Astrocyte (in vitro differentiated cells and primary cell): Measurements from ENCODE around the gene PCSK1. TPM values are rescaled to one million over a fixed set of nuclear protein-coding genes. Genes with fewer than 3 reads are reported as not detected.

Experiments used
- DNase-seq: peaks from one replicate; pipeline ENCODE4 v3.0.0-alpha.2; 2010; ENCODE audit warnings: low read depth
- FAIRE-seq: peaks from 2 replicates; lab custom pipeline; 2011; peaks lifted over from hg19 to GRCh38; lab: Jason Lieb, UNC
- H2AFZ ChIP-seq: 2 replicates; pipeline ENCODE4 v1.6.0; 2012; ENCODE audit warnings: low read depth, low read length, inconsistent platforms
- H3K27ac ChIP-seq: 2 replicates; pipeline ENCODE4 v1.5.1; 2011; ENCODE audit warnings: low read depth, low read length, inconsistent platforms
- H3K27me3 ChIP-seq: 2 replicates; pipeline ENCODE4 v1.6.0; 2011; ENCODE audit warnings: low read length, inconsistent platforms; ENCODE audit not compliant: insufficient read depth
- H3K36me3 ChIP-seq: 2 replicates; pipeline ENCODE4 v1.5.1; 2011; ENCODE audit warnings: low read length, inconsistent platforms; ENCODE audit not compliant: insufficient read depth
- H3K4me1 ChIP-seq: 2 replicates; pipeline ENCODE4 v1.5.1; 2011; ENCODE audit warnings: low read length, inconsistent platforms; ENCODE audit not compliant: insufficient read depth
- H3K4me2 ChIP-seq: 2 replicates; pipeline ENCODE4 v1.6.0; 2012; ENCODE audit warnings: low read length, inconsistent platforms
- H3K4me3 ChIP-seq: 2 replicates; pipeline ENCODE4 v1.5.1; 2011; ENCODE audit warnings: low read depth, mild to moderate bottlenecking, low read length, inconsistent platforms; ENCODE audit not compliant: insufficient read depth
- H3K79me2 ChIP-seq: 2 replicates; pipeline ENCODE4 v1.6.0; 2012; ENCODE audit warnings: mild to moderate bottlenecking, low read length, inconsistent platforms; ENCODE audit not compliant: insufficient read depth
- H3K9ac ChIP-seq: 2 replicates; pipeline ENCODE4 v1.6.0; 2012; ENCODE audit warnings: mild to moderate bottlenecking, low read length, inconsistent platforms
- H3K9me3 ChIP-seq: 2 replicates; pipeline ENCODE4 v1.5.1; 2012; ENCODE audit warnings: low read depth, mild to moderate bottlenecking, low read length, inconsistent platforms; ENCODE audit not compliant: insufficient read depth
- H4K20me1 ChIP-seq: 2 replicates; pipeline ENCODE4 v1.6.0; 2012; ENCODE audit warnings: low read length, inconsistent platforms; ENCODE audit not compliant: insufficient read depth
- H3K27ac Mint-ChIP-seq: one replicate; pipeline ENCODE4 v1.8.0; 2021; ENCODE audit warnings: mild to moderate bottlenecking, mixed read lengths; ENCODE audit not compliant: unreplicated experiment
- H3K27me3 Mint-ChIP-seq: one replicate; pipeline ENCODE4 v1.8.0; 2021; ENCODE audit warnings: low read depth, mixed read lengths; ENCODE audit not compliant: unreplicated experiment
- H3K36me3 Mint-ChIP-seq: one replicate; pipeline ENCODE4 v1.8.0; 2021; ENCODE audit warnings: low read depth, mixed read lengths; ENCODE audit not compliant: unreplicated experiment
- H3K4me1 Mint-ChIP-seq: one replicate; pipeline ENCODE4 v1.8.0; 2021; ENCODE audit warnings: low read depth, mixed read lengths; ENCODE audit not compliant: unreplicated experiment
- H3K4me3 Mint-ChIP-seq: one replicate; pipeline ENCODE4 v1.8.0; 2021; ENCODE audit warnings: mild to moderate bottlenecking, moderate library complexity, mixed read lengths; ENCODE audit not compliant: unreplicated experiment
- H3K9me3 Mint-ChIP-seq: one replicate; pipeline ENCODE4 v1.8.0; 2021; ENCODE audit warnings: mild to moderate bottlenecking, mixed read lengths; ENCODE audit not compliant: unreplicated experiment
- CTCF ChIP-seq: IDR thresholded peaks from 2 replicates; pipeline ENCODE4 v1.5.1; 2011; ENCODE audit warnings: low read depth, mild to moderate bottlenecking, inconsistent platforms, low read length, moderate library complexity; ENCODE audit not compliant: insufficient read depth
- EZH2 ChIP-seq: IDR thresholded peaks from 2 replicates; pipeline ENCODE4 v1.6.1; 2012; ENCODE audit warnings: mild to moderate bottlenecking, low read length, inconsistent platforms; ENCODE audit not compliant: insufficient read depth
- total RNA-seq: library from RNA; stranded (reverse); gene quantifications from 2 replicates; pipeline ENCODE4 v1.2.1, GENCODE V29; 2021

PCSK1 gene
- total RNA-seq, 1 donor from 2014 or later, result 0.18 TPM

DNA sequence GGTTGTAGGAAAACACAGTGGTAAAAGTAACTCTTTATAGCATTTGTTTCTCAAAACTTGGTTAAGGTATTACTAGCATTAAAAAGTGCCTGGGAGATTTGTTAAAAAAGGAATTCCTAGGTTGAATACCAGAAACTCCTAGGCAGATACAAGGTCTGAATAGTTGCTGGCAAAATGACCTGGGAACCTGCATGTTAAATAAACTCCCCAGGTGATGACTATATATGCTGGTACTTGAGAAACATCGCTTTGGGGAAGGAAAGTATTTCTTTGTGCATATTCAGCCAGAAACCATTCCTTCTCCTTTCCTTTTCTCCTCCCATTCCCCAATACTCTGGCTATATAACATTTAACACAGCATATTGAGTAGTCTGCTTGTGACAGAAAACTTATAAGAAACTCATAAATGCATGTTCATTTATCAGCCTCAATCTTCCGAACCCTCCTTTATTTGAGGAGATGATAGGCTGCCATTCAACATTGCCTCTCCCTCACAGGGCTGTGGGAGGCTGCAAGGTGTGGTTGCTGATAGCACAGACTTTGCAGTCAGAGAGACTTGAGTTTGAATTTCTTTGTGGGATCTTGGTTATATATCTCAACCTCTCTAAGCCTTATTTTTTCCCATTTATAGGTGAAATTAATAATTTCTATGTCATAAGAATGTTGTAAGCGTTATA is 28.7 kb downstream of the PCSK1 start:
- DNase-seq, result no peak
- Mint-ChIP-seq H3K36me3 (no peaks in the 10 kb centered on the region), H3K27me3 (peaks cover 4% of the 10 kb centered on the region), H3K4me1 (peaks cover 2% of the 10 kb centered on the region), H3K27ac (no peak overlapping the region), H3K9me3 (no peaks in the 10 kb centered on the region), H3K4me3 (no peak overlapping the region)
- H3K36me3 ChIP-seq, result no peaks in the 10 kb centered on the region
- no peak overlapping the region for H2AFZ ChIP-seq
- H3K27ac ChIP-seq, result no peak overlapping the region
- H3K4me3 ChIP-seq, result no peak overlapping the region
- no peak overlapping the region for H3K4me2 ChIP-seq
- peaks cover 15% of the 10 kb centered on the region for H3K4me1 ChIP-seq
- TF ChIP-seq CTCF (no peak), EZH2 (no peak)
- H4K20me1 ChIP-seq, result no peaks in the 10 kb centered on the region
- H3K79me2 ChIP-seq, result no peaks in the 10 kb centered on the region
- H3K9me3 ChIP-seq, result no peaks in the 10 kb centered on the region
- FAIRE-seq, result no peak
- H3K9ac ChIP-seq, result no peak overlapping the region
- H3K27me3 ChIP-seq, result no peaks in the 10 kb centered on the region

DNA sequence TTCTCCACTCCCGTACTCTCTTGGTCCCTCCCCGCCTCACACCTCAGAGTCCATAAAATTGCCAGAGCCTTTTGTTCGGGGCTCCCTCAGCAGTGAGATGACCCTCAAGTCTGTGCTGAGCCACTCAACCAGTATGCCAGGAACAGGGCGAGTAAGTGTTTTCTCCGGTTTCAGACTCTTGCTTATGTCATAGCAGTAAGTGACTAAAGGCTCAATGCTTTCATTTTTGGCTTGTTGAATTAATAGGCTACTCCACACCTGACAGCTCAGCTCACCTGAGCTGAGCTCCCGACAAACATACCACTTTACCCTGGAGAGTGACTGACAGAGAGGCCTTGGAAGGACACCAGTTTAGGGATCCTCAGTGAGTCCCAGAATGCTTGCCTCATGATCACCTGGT is 30.5 kb downstream of the PCSK1 start:
- H3K9me3 Mint-ChIP-seq, result no peaks in the 10 kb centered on the region
- no peak for FAIRE-seq
- H3K4me1 Mint-ChIP-seq, result no peaks in the 10 kb centered on the region

More for the DNA sequence above, 30.5 kb downstream of the PCSK1 start:
- Histone ChIP-seq H3K4me2 (no peak overlapping the region), H3K4me3 (no peak overlapping the region), H3K27ac (no peak overlapping the region), H3K27me3 (no peaks in the 10 kb centered on the region), H3K4me1 (no peaks in the 10 kb centered on the region), H3K9ac (no peak overlapping the region), H2AFZ (no peak overlapping the region), H3K9me3 (no peaks in the 10 kb centered on the region), H3K79me2 (no peaks in the 10 kb centered on the region), H3K36me3 (no peaks in the 10 kb centered on the region), H4K20me1 (no peaks in the 10 kb centered on the region)
- Mint-ChIP-seq H3K4me3 (no peak overlapping the region), H3K36me3 (no peaks in the 10 kb centered on the region), H3K27ac (peak overlapping the region; percentile 38), H3K27me3 (peaks cover 4% of the 10 kb centered on the region)
- DNase-seq, result no peak
- no peak for TF ChIP-seq CTCF
- no peak for TF ChIP-seq EZH2
